ENCODE data around the gene RASSF3.

DNA sequence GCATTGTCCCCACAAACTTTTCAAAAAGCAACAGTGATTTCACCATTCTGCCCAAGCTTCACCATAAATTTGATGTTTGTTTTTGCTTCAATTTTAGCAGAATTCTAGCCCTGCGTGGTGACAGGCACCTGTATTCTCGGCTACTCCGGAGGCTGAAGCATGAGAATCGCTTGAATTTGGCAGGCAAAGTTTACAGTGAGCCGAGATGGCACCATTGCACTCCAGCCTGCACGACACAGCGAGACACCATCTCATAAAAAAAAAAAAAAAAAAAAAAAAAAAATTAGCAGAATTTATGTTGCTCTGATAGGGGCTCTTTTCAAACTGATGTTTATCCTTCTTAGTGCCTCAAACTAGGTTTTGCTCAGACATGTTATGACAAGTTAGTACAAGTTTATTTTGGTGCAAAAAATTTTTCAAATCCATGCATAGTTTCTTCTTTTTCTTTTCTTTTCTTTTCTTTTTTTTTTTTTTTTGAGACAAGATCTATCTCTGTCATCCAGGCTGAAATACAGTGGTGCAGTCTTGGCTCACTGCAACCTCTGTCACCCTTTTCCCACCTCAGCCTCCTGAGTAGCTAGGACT is 24.3 kb downstream of the RASSF3 start:
- TF ChIP-seq, protein P1, sequence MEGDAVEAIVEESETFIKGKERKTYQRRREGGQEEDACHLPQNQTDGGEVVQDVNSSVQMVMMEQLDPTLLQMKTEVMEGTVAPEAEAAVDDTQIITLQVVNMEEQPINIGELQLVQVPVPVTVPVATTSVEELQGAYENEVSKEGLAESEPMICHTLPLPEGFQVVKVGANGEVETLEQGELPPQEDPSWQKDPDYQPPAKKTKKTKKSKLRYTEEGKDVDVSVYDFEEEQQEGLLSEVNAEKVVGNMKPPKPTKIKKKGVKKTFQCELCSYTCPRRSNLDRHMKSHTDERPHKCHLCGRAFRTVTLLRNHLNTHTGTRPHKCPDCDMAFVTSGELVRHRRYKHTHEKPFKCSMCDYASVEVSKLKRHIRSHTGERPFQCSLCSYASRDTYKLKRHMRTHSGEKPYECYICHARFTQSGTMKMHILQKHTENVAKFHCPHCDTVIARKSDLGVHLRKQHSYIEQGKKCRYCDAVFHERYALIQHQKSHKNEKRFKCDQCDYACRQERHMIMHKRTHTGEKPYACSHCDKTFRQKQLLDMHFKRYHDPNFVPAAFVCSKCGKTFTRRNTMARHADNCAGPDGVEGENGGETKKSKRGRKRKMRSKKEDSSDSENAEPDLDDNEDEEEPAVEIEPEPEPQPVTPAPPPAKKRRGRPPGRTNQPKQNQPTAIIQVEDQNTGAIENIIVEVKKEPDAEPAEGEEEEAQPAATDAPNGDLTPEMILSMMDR (IDR thresholded peaks at IDR 0.05): no peak
- TF ChIP-seq POLR2AphosphoS5 (IDR thresholded peaks at IDR 0.05) (no peak), EP300 (IDR thresholded peaks at IDR 0.05) (no peak)
